HepG2 (cell line): ENCODE data around the gene DSTN. TPM values are rescaled to one million over a fixed set of nuclear protein-coding genes. Genes with fewer than 3 reads are reported as not detected.

Source experiments
- CENPX ChIP-seq: sonication (generic); formaldehyde crosslinking; IDR thresholded peaks from 2 replicates; pipeline ENCODE4 v1.9.0; 2021; ENCODE audit warnings: mild to moderate bottlenecking, missing genetic modification reagents, moderate library complexity
- ELF1 ChIP-seq: sonication (generic); formaldehyde crosslinking; IDR thresholded peaks from 2 replicates; pipeline ENCODE4 v1.4.0; 2020; ENCODE audit warnings: missing genetic modification reagents
- HMG20B ChIP-seq: conservative IDR thresholded peaks from 2 replicates; pipeline ENCODE4 v1.6.1; 2016; ENCODE audit warnings: missing genetic modification reagents, missing compliant biosample characterization
- KDM5B ChIP-seq: sonication (generic); formaldehyde crosslinking; IDR thresholded peaks from 2 replicates; pipeline ENCODE4 v1.4.0; 2020; ENCODE audit warnings: missing genetic modification reagents, mild to moderate bottlenecking, borderline replicate concordance
- LBX2 ChIP-seq: sonication (generic); formaldehyde crosslinking; IDR thresholded peaks from 2 replicates; pipeline ENCODE4 v1.5.0; 2020; ENCODE audit warnings: missing genetic modification reagents, mild to moderate bottlenecking, borderline replicate concordance
- LRRFIP1 ChIP-seq: sonication (generic); formaldehyde crosslinking; conservative IDR thresholded peaks from 2 replicates; pipeline ENCODE4 v1.4.0; 2020; ENCODE audit warnings: missing genetic modification reagents
- MXD4 ChIP-seq: IDR thresholded peaks from 2 replicates; pipeline ENCODE4 v1.6.1; 2016; ENCODE audit warnings: mild to moderate bottlenecking, missing biosample characterization, missing genetic modification reagents
- RNF2 ChIP-seq: fragments of 450-650 bp; conservative IDR thresholded peaks from 2 replicates; pipeline ENCODE4 v1.6.1; 2016; ENCODE audit warnings: low read depth
- SAP130 ChIP-seq: IDR thresholded peaks from 2 replicates; pipeline ENCODE4 v1.6.1; 2016; ENCODE audit warnings: low read depth
- TOE1 ChIP-seq: sonication (generic); formaldehyde crosslinking; IDR thresholded peaks from 2 replicates; pipeline ENCODE4 v1.4.0; 2020; ENCODE audit warnings: mild to moderate bottlenecking, missing genetic modification reagents
- TSC22D2 ChIP-seq: sonication (generic); formaldehyde crosslinking; IDR thresholded peaks from 2 replicates; pipeline ENCODE4 v1.5.1; 2020; ENCODE audit warnings: missing genetic modification reagents, mild to moderate bottlenecking, borderline replicate concordance
- XBP1 ChIP-seq: sonication (generic); formaldehyde crosslinking; IDR thresholded peaks from 2 replicates; pipeline ENCODE4 v1.5.0; 2020; ENCODE audit warnings: missing genetic modification reagents
- ZBTB14 ChIP-seq: sonication (generic); formaldehyde crosslinking; IDR thresholded peaks from 2 replicates; pipeline ENCODE4 v1.4.0; 2020; ENCODE audit warnings: missing genetic modification reagents
- ZBTB21 ChIP-seq: sonication (generic); formaldehyde crosslinking; IDR thresholded peaks from 2 replicates; pipeline ENCODE4 v1.4.0; 2020; ENCODE audit warnings: missing genetic modification reagents
- ZNF335 ChIP-seq: sonication (generic); formaldehyde crosslinking; IDR thresholded peaks from 2 replicates; pipeline ENCODE4 v1.4.0; 2020; ENCODE audit warnings: missing genetic modification reagents
- ZNF670 ChIP-seq: sonication (generic); formaldehyde crosslinking; IDR thresholded peaks from 2 replicates; pipeline ENCODE4 v1.8.0; 2022; ENCODE audit warnings: mild to moderate bottlenecking, missing genetic modification reagents, borderline replicate concordance
- polyA plus RNA-seq, 8 experiments: library from polyadenylated mRNA; depleted of rRNA in 3 of 8; stranded (reverse) in 7 of 8; unstranded in 1 of 8; fragments of >200 nt; fragmentation: Illumina TruSeq in 4 of 8; extraction: Trizol in 4 of 8; gene quantifications; 2 replicates each; pipeline versions ENCODE4 v1.2.1 to v1.2.3, GENCODE V29; 2011 to 2016; ENCODE audit warnings: low read depth in 4 of 8, missing spikeins in 1 of 8, mixed read lengths in 1 of 8; ENCODE audit not compliant: insufficient read depth in 1 of 8
- total RNA-seq, 5 experiments: library from RNA; depleted of rRNA; stranded (reverse); fragments of >200 nt; fragmentation: Illumina TruSeq; extraction: Trizol; gene quantifications; 2 replicates each; pipeline ENCODE4 v1.2.3, GENCODE V29; 2016; ENCODE audit warnings: low read depth in 1 of 5
- TF ChIP-seq, protein P1 (sequence below): sonication (generic); formaldehyde crosslinking; IDR thresholded peaks from 2 replicates; pipeline ENCODE4 v1.4.0; 2020; ENCODE audit warnings: mild to moderate bottlenecking, missing genetic modification reagents
- TF ChIP-seq, protein P2 (sequence below), 2 experiments: fragments of 450-650 bp in 1 of 2; sonication (generic) in 1 of 2; formaldehyde crosslinking; IDR thresholded peaks; 2 replicates each; pipeline versions ENCODE4 v1.5.0 to v1.8.0; 2020 to 2022; ENCODE audit warnings: mild to moderate bottlenecking in 1 of 2, missing genetic modification reagents in 1 of 2
- TF ChIP-seq, protein P3 (sequence below): sonication (generic); formaldehyde crosslinking; IDR thresholded peaks from 2 replicates; pipeline ENCODE4 v1.4.0; 2020; ENCODE audit warnings: missing genetic modification reagents

Gene DSTN
- total and polyA plus RNA-seq, 2 of the 13 experiments (the other 11 are each of a cell fraction or from before 2014, with no cell fraction given): 27.6 to 106 TPM

DNA sequence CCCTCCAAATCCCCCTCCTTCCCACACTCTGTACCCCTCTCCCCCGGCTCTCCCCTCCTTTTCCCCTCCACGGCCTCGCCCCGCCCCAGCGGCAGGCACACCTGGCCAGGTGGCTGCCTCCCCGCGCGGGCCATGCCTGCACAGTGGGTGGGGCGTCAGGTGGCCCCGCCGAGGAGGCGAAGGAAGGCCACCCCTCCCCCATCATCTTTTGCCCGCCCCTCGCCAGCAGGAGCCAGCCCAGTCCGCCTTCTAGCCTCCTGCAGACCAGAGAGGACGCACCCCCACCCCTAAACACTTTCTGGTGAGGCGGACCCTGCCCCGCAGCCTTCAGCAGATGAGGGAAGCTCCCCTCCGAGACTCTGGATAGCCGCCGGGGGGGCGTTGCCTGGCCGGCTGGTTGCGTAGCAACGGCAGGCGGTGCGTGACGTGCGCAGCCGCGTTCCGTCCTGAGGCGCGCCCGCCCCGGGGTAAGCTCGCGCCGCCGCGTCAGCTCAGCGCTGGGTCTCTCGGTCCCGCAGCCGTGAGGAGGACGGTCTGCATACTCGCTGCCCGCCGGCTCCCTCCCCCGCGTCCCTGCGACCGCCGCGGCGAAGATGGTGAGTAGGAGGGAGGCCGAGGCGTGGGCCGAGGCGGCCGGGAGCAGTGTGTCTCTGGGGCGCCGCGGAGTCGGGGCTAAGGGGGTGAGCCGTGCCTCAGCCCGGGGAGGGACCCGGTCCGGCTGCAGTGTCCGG is at the start of gene DSTN (continued):
- TF ChIP-seq KDM5B (CRISPR knock-in tag) (peak; percentile 93), ELF1 (CRISPR knock-in tag) (no peak), TSC22D2 (peak; percentile 85; the same call in 1 of the 2 replicates), MXD4 (CRISPR knock-in tag) (0 out of 2 replicates have a peak, but pooled peaks have one; percentile 66), LRRFIP1 (CRISPR knock-in tag) (peak; percentile 53; the same call in 1 of the 2 replicates), SAP130 (CRISPR knock-in tag) (peak; percentile 93), XBP1 (CRISPR knock-in tag) (no peak), ZBTB14 (CRISPR knock-in tag) (peak; percentile 76), ZNF670 (no peak), ZNF335 (peak; percentile 52; the same call in 1 of the 2 replicates), TOE1 (no peak), RNF2 (0 out of 2 replicates have a peak, but pooled peaks have one; percentile 22), LBX2 (CRISPR knock-in tag) (0 out of 2 replicates have a peak, but pooled peaks have one; percentile 53), ZBTB21 (no peak), HMG20B (CRISPR knock-in tag) (0 out of 2 replicates have a peak, but pooled peaks have one; percentile 39), CENPX (no peak)
- TF ChIP-seq, protein P1, sequence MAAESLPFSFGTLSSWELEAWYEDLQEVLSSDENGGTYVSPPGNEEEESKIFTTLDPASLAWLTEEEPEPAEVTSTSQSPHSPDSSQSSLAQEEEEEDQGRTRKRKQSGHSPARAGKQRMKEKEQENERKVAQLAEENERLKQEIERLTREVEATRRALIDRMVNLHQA: no peak
- TF ChIP-seq, protein P2, sequence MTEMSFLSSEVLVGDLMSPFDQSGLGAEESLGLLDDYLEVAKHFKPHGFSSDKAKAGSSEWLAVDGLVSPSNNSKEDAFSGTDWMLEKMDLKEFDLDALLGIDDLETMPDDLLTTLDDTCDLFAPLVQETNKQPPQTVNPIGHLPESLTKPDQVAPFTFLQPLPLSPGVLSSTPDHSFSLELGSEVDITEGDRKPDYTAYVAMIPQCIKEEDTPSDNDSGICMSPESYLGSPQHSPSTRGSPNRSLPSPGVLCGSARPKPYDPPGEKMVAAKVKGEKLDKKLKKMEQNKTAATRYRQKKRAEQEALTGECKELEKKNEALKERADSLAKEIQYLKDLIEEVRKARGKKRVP (CRISPR knock-in tag; IDR thresholded peaks at IDR 0.05): no peak
- TF ChIP-seq, protein P3, sequence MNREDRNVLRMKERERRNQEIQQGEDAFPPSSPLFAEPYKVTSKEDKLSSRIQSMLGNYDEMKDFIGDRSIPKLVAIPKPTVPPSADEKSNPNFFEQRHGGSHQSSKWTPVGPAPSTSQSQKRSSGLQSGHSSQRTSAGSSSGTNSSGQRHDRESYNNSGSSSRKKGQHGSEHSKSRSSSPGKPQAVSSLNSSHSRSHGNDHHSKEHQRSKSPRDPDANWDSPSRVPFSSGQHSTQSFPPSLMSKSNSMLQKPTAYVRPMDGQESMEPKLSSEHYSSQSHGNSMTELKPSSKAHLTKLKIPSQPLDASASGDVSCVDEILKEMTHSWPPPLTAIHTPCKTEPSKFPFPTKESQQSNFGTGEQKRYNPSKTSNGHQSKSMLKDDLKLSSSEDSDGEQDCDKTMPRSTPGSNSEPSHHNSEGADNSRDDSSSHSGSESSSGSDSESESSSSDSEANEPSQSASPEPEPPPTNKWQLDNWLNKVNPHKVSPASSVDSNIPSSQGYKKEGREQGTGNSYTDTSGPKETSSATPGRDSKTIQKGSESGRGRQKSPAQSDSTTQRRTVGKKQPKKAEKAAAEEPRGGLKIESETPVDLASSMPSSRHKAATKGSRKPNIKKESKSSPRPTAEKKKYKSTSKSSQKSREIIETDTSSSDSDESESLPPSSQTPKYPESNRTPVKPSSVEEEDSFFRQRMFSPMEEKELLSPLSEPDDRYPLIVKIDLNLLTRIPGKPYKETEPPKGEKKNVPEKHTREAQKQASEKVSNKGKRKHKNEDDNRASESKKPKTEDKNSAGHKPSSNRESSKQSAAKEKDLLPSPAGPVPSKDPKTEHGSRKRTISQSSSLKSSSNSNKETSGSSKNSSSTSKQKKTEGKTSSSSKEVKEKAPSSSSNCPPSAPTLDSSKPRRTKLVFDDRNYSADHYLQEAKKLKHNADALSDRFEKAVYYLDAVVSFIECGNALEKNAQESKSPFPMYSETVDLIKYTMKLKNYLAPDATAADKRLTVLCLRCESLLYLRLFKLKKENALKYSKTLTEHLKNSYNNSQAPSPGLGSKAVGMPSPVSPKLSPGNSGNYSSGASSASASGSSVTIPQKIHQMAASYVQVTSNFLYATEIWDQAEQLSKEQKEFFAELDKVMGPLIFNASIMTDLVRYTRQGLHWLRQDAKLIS (CRISPR knock-in tag): no peak
